ENCODE results near the gene MMP11.

DNA sequence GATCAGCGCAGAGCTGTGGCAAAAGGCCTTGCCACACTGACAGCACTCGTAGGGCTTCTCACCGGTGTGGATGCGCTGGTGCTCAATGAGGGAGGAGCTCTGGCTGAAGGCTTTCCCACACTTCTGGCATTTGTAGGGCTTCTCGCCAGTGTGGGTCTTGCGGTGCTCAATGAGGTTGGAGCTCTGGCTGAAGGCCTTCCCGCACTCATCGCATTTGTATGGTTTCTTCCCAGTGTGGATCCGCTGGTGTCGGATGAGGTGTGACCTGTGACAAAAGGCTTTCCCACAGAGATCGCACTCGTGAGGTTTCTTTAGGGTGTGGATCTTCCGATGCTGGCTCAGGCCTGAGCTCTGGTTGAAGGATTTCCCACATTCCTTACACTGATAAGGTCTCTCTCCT lies 28.6 kb upstream of the MMP11 start:
- TF ChIP-seq EP300 (IDR thresholded peaks at IDR 0.05; ENCODE audit: borderline replicate concordance in 1 of 2, low read depth in 1 of 2, low read length in 1 of 2), result no peak
- TF ChIP-seq RAD21 (IDR thresholded peaks at IDR 0.05; ENCODE audit: low read length), result no peak
- TF ChIP-seq, protein P1, sequence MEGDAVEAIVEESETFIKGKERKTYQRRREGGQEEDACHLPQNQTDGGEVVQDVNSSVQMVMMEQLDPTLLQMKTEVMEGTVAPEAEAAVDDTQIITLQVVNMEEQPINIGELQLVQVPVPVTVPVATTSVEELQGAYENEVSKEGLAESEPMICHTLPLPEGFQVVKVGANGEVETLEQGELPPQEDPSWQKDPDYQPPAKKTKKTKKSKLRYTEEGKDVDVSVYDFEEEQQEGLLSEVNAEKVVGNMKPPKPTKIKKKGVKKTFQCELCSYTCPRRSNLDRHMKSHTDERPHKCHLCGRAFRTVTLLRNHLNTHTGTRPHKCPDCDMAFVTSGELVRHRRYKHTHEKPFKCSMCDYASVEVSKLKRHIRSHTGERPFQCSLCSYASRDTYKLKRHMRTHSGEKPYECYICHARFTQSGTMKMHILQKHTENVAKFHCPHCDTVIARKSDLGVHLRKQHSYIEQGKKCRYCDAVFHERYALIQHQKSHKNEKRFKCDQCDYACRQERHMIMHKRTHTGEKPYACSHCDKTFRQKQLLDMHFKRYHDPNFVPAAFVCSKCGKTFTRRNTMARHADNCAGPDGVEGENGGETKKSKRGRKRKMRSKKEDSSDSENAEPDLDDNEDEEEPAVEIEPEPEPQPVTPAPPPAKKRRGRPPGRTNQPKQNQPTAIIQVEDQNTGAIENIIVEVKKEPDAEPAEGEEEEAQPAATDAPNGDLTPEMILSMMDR (IDR thresholded peaks at IDR 0.05), result no peak
- TF ChIP-seq NFIC (IDR thresholded peaks at IDR 0.05; ENCODE audit: borderline replicate concordance), result no peak
- TF ChIP-seq POLR2AphosphoS5 (IDR thresholded peaks at IDR 0.05; ENCODE audit: low read depth, low read length), result no peak
- TF ChIP-seq, protein P2, sequence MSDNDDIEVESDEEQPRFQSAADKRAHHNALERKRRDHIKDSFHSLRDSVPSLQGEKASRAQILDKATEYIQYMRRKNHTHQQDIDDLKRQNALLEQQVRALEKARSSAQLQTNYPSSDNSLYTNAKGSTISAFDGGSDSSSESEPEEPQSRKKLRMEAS (IDR thresholded peaks at IDR 0.05; ENCODE audit: low read depth), result no peak
- TF ChIP-seq, protein P3, sequence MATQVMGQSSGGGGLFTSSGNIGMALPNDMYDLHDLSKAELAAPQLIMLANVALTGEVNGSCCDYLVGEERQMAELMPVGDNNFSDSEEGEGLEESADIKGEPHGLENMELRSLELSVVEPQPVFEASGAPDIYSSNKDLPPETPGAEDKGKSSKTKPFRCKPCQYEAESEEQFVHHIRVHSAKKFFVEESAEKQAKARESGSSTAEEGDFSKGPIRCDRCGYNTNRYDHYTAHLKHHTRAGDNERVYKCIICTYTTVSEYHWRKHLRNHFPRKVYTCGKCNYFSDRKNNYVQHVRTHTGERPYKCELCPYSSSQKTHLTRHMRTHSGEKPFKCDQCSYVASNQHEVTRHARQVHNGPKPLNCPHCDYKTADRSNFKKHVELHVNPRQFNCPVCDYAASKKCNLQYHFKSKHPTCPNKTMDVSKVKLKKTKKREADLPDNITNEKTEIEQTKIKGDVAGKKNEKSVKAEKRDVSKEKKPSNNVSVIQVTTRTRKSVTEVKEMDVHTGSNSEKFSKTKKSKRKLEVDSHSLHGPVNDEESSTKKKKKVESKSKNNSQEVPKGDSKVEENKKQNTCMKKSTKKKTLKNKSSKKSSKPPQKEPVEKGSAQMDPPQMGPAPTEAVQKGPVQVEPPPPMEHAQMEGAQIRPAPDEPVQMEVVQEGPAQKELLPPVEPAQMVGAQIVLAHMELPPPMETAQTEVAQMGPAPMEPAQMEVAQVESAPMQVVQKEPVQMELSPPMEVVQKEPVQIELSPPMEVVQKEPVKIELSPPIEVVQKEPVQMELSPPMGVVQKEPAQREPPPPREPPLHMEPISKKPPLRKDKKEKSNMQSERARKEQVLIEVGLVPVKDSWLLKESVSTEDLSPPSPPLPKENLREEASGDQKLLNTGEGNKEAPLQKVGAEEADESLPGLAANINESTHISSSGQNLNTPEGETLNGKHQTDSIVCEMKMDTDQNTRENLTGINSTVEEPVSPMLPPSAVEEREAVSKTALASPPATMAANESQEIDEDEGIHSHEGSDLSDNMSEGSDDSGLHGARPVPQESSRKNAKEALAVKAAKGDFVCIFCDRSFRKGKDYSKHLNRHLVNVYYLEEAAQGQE (IDR thresholded peaks at IDR 0.05; ENCODE audit: low read depth, low read length), result no peak

Measured in SK-N-SH (cell line).